ENCODE measurements around the gene ADCY9.
"Not testable (repeated sequence)": the region's sequence is repeated elsewhere in the genome, so short reads cannot be mapped to it uniquely, and the experiment has no call there.

The ADCY9 gene

DNA sequence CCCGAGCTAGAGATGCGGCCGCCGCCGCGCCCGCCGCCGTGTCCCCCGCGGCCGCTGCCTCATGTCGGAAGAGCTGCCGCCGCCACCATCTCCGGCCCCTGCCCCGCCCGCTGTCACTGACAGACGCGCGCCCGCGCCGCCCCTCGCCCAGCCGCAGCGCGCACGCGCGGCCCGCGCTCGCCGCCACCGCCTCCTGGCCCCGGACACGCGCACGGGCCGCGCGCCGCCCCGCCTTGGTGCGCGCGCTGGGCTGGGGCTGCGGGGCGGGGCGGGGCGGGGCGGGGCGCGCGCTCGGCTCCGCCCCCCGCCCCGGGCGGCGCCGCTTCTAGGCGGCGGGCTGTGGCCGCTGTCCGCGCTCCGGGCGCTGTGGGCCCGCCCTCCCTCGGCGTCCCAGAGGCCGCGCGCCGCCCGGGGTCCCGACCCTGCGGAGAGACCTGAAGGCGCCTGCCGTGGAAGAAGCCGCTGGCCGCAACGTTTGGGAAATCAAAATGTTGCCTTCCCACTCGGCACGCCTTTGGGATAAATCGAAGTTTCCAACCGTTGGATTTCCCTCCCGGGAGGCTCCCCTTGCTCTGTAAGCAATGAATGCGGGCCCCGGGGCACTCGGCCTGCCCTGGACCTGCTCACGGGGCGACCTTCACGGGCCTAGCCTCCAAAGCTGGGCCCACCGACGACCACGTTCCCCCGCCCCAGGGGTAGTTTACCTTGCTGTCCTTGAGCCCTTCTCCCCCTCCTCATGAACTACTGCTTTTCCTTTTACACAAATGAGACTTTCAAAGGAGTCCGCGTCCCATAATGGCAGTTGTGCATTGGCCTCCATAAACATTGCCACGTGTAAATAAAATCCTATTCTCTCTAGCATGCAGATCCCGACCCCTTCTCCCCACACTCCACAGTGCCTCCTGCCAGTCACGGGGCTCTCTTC, at the start of gene ADCY9:
Gene ADCY9 (minus strand): TSS at position 118 of the 925 bp plus-strand sequence. CDS start 1,000 bp downstream, outside the sequence.
- peak; percentile 79 for DNase-seq (ENCODE audit: low spot score)

DNA sequence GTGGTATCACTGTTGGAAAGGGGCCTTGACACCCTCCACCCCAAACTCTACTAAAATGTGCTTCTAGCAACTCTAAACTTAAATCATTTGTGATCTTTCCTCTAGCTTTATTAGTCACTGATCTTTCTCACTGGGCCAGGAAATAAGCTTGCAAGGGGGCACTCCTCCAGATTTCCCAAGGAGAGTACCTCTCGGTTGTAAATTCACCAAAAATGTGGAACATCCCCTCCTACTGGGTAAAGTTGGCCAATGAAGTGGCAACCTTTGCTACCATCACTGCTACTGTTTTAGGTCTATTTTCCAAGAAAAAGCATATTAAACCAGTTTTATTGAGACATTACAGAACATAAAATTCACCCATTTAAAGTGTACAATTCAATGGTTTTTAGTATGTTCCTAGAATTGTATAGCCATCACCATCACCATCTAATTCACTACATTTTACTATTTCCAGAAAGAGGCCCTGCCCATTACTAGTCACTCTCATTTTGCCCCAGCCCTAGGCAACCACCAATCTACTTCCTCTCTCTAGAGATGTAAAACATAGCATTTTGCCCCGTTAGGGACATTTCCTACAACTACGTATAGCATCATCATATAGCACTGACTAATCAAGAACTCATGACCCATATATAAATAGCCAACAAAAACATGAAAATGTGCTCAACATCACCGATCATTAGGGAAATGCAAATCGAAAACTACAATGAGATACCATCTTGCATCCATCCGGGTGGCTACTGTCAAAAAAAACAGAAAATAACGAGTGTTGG, 44.6 kb upstream of the ADCY9 start:
- no peak for DNase-seq (ENCODE audit: low spot score)

GRCh38 chr16:4159726-4160125, 43.5 kb upstream of the ADCY9 start:
- no peak for DNase-seq (ENCODE audit: low spot score)

DNA sequence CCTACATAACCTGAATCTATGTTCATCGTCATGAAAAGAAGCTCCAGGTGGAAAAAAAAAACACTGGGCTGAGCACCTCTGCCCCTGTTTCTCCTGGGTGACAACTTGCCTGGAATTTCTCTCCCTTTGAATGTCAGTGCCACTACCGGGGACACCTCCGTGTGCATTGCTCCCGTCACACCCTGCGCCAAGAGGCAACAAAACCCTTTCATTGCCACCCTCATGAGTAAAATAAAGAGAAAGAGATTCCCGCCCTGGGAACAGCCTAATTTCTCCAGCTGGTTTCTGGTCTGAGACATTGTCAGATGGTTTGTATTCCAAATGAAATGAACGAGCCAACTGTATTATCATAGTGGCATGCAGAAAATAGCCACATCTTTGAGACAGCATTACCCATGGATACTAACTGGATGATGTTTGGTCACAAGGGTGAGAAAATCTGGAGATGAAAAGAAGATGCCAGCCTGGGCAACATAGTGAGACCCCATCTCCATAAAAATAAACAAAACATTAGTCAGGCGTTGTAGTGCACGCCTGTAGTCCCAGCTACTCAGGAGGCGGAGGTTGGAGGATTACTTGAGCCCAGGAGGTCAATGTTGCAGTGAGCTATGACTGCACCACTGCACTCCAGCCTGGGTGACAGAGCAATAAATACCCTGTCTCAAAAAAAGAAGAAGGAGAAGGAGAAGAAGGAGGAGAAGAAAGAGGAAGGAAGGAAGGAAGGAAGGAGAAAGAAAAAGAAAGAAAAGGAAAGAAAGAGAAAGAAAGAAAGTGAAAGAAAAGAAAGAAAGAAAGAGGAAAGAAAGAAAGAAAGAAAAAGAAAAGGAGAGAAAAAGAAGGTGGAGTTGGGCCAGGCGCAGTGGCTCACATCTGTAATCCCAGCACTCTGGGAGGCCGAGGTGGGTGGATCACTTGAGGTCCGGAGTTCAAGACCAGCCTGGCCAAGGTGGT, 42.2 kb upstream of the ADCY9 start:
- DNase-seq (ENCODE audit: low spot score): no peak

- no peak for DNase-seq (ENCODE audit: low spot score)
Observed at GRCh38 chr16:4157376-4157825, 41.2 kb upstream of the ADCY9 start.

DNA sequence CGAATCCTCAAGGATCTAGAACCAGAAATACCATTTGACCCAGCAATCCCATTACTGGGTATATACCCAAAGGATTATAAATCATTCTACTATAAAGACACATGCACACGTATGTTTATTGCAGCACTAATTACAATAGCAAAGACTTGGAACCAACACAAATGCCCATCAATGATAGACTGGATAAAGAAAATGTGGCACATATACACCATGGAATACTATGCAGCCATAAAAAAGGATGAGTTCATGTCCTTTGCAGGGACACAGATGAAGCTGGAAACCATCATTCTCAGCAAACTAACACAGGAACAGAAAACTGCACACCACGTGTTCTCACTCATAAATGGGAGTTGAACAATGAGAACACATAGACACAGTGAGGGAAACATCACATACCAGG, 40.3 kb upstream of the ADCY9 start:
- not testable (repeated sequence) for DNase-seq (ENCODE audit: low spot score)

- not testable (repeated sequence) for DNase-seq (ENCODE audit: low spot score)
Observed at GRCh38 chr16:4153364-4153763, 37.1 kb upstream of the ADCY9 start.

GRCh38 chr16:4152267-4152666, 36.0 kb upstream of the ADCY9 start:
- no peak for DNase-seq (ENCODE audit: low spot score)

DNA sequence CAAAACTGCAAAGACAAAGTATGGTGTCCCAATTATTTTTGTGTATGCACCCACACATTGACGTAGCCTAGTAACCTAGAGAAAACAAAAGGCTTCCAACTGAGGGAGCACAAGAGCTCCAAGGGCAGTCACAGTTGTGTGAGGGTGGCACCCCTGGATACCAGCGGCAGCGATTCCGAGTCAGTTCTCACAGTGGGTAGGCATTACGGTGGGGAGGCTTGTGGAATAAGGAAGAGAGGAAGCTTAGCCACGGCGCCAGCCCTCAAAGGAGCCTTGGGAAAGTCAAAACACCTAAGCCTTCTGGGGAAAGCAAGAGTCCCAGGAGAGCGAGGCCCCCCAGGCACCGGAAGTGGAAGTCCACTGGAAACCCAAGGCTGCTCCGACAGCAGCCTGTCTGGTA, 31.0 kb upstream of the ADCY9 start:
- no peak for DNase-seq (ENCODE audit: low spot score)

GRCh38 chr16:4142268-4142667, 26.0 kb upstream of the ADCY9 start:
- DNase-seq (ENCODE audit: low spot score): peak; percentile 56

DNA sequence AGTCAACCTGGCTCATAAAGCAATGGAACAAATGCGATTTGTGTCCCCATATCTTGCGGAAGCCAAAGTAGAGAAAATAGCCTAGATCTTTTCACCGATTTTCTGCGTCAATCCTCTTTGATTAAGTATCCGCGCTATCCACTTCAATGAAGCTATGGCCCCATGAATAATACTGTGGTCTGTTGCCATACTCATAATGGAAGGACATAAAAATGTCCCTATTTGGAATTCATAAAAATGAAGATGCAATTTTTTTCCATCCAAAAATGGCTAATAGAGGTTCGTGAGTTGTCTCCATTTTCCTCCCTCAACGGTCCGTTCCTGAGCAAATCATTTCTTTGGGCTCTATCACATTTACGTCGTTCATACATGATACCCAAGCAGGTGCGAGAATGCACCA, 25.4 kb upstream of the ADCY9 start:
- DNase-seq (ENCODE audit: low spot score): no peak

GRCh38 chr16:4140652-4141051, 24.4 kb upstream of the ADCY9 start:
- no peak for DNase-seq (ENCODE audit: low spot score)

GRCh38 chr16:4139968-4140367, 23.7 kb upstream of the ADCY9 start:
- DNase-seq (ENCODE audit: low spot score): no peak

GRCh38 chr16:4138713-4139112, 22.5 kb upstream of the ADCY9 start:
- DNase-seq (ENCODE audit: low spot score): no peak

DNA sequence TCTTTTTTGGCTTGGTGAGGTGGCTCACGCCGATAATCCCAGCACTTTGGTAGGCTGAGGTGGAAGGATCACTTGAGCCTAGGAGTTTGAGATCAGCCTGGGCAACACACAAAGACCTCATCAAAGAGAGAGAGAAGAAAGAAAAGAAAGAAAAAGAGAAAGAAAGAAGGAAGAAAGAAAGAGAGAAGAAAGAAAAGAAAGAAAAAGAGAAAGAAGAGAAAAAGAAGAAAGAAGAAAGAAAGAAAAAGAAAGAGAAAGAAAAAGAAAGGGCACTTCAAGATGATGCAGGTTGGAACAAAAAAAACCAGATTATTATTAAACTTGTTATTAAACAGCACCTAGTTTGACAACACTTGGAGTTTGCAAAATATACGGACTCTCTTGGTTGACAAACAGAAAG, 21.2 kb upstream of the ADCY9 start:
- DNase-seq (ENCODE audit: low spot score): no peak

GRCh38 chr16:4136229-4136813, 20.1 kb upstream of the ADCY9 start:
- DNase-seq (ENCODE audit: low spot score): no peak

DNA sequence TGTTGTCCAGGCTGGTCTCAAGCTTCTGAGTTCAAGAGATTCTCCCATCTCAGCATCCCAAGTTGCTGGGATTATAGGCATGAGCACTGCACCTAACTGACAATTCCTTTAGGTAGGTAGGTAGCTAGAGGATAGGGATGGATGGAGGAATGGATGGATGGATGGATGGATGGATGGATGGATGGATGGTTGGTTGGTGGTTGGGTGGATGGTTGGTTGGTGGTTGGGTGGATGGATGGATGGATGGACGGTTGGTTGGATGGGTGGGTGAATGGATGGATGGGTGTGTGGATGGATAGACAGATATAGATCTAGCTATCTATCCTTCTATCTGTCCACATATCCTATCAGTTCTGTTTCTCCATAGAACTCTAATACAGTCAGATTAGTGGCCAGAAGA, 19.3 kb upstream of the ADCY9 start:
- no peak for DNase-seq (ENCODE audit: low spot score)

- DNase-seq (ENCODE audit: low spot score): no peak
Observed at GRCh38 chr16:4133897-4134372, 17.7 kb upstream of the ADCY9 start.

GRCh38 chr16:4131621-4132020, 15.4 kb upstream of the ADCY9 start:
- DNase-seq (ENCODE audit: low spot score): no peak

GRCh38 chr16:4124535-4125294, 8.5 kb upstream of the ADCY9 start:
- no peak for DNase-seq (ENCODE audit: low spot score)

Data from CD4-positive, alpha-beta T cell treated with Interleukin-2 at 100 ng/mL for 4 hours (primary cell).